DMS79 treated with DMSO at 0.1 percent for 48 hours (cell line): ENCODE results near the gene NEK11.
A peak's percentile ranks its signal among the peaks of the same experiment; 100 is the strongest.

Experiments used
- DNase-seq: peaks from one replicate; lab custom pipeline; 2025; lab: John Stamatoyannopoulos, UW

The NEK11 gene

GRCh38 chr3:131224886-131225550 lies 198.3 kb downstream of the NEK11 start:
- DNase-seq = no peak

- DNase-seq = no peak
Observed at GRCh38 chr3:131228522-131228921, 201.8 kb downstream of the NEK11 start.

- DNase-seq = peak; percentile 97
Observed at GRCh38 chr3:131231710-131232389, 205.2 kb downstream of the NEK11 start.

GRCh38 chr3:131232711-131233267 lies 206.1 kb downstream of the NEK11 start:
- peak; percentile 60 for DNase-seq

GRCh38 chr3:131233900-131234668 lies 207.4 kb downstream of the NEK11 start:
- DNase-seq = no peak

- DNase-seq = peak; percentile 15
Observed at GRCh38 chr3:131236421-131236820, 209.7 kb downstream of the NEK11 start.

- DNase-seq = peak; percentile 56
Observed at GRCh38 chr3:131238496-131238895, 211.8 kb downstream of the NEK11 start.

- DNase-seq = no peak
Observed at GRCh38 chr3:131239267-131239666, 212.6 kb downstream of the NEK11 start.

GRCh38 chr3:131242201-131242600 lies 215.5 kb downstream of the NEK11 start:
- no peak for DNase-seq

- no peak for DNase-seq
Observed at GRCh38 chr3:131250466-131250865, 223.8 kb downstream of the NEK11 start.

GRCh38 chr3:131260525-131260924 lies 233.8 kb downstream of the NEK11 start:
- no peak for DNase-seq

- no peak for DNase-seq
Observed at GRCh38 chr3:131261104-131261503, 234.4 kb downstream of the NEK11 start.

GRCh38 chr3:131275556-131275955 lies 248.9 kb downstream of the NEK11 start:
- DNase-seq = no peak

GRCh38 chr3:131277836-131278497 lies 251.3 kb downstream of the NEK11 start:
- DNase-seq = no peak

GRCh38 chr3:131279577-131279976 lies 252.9 kb downstream of the NEK11 start:
- DNase-seq = no peak

- no peak for DNase-seq
Observed at GRCh38 chr3:131282379-131282778, 255.7 kb downstream of the NEK11 start.

GRCh38 chr3:131282967-131283366 lies 256.3 kb downstream of the NEK11 start:
- no peak for DNase-seq

- DNase-seq = no peak
Observed at GRCh38 chr3:131283862-131284261, 257.2 kb downstream of the NEK11 start.

GRCh38 chr3:131284302-131284701 lies 257.6 kb downstream of the NEK11 start:
- DNase-seq = no peak

GRCh38 chr3:131285456-131285855 lies 258.8 kb downstream of the NEK11 start:
- DNase-seq = no peak

- no peak for DNase-seq
Observed at GRCh38 chr3:131299836-131300235, 273.2 kb downstream of the NEK11 start.

GRCh38 chr3:131303848-131304247 lies 277.2 kb downstream of the NEK11 start:
- DNase-seq = no peak
